ENCODE data around the gene KIF26B.
"Not testable (repeated sequence)": the region's sequence is repeated elsewhere in the genome, so short reads cannot be mapped to it uniquely, and the experiment has no call there.

The KIF26B gene

GRCh38 chr1:245279346-245279745 is 124.6 kb downstream of the KIF26B start:
- no peak for DNase-seq (ENCODE audit: low read depth)

- DNase-seq (ENCODE audit: low read depth), result no peak
Observed at GRCh38 chr1:245283001-245283400, 128.2 kb downstream of the KIF26B start.

DNA sequence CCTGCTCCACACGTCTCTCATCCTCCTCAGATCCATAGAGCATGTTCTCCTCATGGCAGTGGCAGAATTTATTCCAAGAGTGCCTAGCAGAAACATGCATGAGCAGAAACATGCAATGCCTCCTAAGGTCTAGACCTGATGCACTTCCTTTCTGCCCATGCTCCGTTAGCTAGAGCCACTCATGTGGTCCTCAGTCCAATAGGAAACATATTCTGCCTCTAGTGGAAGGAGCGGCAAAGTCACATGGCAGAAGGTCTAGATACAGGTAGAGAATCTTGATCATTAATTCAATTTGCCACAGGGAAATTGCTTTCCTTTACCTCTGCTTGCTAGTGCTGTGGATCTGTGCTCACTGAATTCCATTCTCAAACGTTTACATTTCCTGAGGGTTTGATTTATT is 130.4 kb downstream of the KIF26B start:
- no peak for DNase-seq (ENCODE audit: low read depth)

GRCh38 chr1:245288796-245289195 is 134.0 kb downstream of the KIF26B start:
- DNase-seq (ENCODE audit: low read depth), result no peak

DNA sequence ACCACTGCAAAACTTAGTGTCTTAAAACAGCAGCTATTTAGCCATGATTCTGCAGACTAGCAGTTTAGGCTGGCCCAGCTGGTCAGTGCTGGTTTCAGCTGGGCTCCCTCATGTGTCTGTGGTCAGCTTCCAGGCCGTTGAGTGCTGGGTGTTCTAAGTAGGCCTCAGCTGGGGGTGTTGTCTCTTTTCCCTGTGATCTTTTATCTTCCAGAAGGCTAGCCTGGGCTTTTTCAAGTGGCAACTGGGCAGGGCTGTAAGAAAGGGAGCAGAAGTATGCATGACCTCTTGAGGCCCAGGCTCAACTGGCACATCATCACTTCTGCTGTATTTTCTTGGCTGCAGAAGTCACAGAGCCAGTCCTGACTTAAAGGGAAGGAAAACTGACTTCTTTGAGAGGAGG is 136.1 kb downstream of the KIF26B start:
- no peak for DNase-seq (ENCODE audit: low read depth)

GRCh38 chr1:245291351-245291750 is 136.6 kb downstream of the KIF26B start:
- DNase-seq (ENCODE audit: low read depth), result no peak

- no peak for DNase-seq (ENCODE audit: low read depth)
Observed at GRCh38 chr1:245292141-245292540, 137.4 kb downstream of the KIF26B start.

- no peak for DNase-seq (ENCODE audit: low read depth)
Observed at GRCh38 chr1:245292553-245292952, 137.8 kb downstream of the KIF26B start.

DNA sequence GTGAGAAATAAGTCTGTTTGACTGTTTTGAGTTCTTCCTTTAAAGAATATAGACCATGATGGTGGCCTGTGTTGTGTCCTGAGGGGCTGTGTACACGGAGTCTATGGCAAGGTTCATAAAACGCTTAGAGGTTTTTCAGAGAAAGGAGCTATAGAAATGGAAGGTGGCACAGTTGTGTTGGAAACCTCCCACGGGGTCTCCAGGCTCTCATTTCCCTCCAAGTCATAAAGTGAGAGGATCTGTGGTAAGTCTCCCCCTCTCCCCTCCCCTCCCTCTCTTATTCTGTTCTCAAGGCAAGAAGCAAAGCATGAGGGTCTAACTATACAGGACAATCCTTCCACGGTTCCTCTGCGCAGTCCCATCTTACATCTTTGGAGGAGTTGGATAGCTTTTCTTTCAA is 139.2 kb downstream of the KIF26B start:
- DNase-seq (ENCODE audit: low read depth), result no peak

- DNase-seq (ENCODE audit: low read depth), result no peak
Observed at GRCh38 chr1:245298781-245299180, 144.0 kb downstream of the KIF26B start.

- DNase-seq (ENCODE audit: low read depth), result no peak
Observed at GRCh38 chr1:245301162-245301580, 146.4 kb downstream of the KIF26B start.

DNA sequence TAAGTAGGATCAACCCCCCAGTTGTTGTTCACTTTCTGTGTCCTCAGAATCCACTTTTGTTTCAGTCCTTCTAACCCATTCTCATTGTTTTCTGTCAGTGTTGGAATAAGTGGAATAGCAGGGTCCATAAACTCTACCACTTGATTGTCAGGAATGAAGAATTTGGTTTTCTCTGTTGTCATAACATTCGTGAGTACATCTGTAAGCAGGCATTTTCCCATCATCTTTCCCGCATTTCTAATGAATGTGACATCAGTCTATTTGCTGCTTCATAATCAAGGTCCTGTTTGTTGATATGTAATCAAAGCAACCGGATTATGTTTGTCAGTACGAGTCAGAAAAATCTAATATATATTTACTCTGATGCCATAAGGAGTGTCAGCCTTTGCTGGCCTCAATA is 147.1 kb downstream of the KIF26B start:
- no peak for DNase-seq (ENCODE audit: low read depth)

DNA sequence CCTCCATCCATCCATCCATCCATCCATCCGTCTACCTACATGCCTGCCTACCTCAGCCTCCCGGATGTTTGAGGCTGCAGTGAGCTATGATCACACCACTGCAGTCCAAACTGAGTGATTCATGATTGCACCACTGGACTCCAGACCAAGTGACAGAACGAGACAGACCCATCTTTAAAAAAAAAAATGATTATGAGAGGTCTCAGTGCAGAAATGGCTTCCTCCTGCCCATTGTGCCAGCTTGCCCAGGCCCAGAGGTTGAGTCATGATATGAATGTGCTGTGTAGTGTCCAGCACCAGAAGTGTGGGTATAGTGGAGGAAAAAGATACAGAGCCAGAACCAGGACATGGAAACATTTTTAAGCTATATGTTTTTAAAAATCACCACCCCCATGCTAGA is 149.9 kb downstream of the KIF26B start:
- DNase-seq (ENCODE audit: low read depth), result no peak

GRCh38 chr1:245306020-245306419 is 151.2 kb downstream of the KIF26B start:
- no peak for DNase-seq (ENCODE audit: low read depth)

- DNase-seq (ENCODE audit: low read depth), result no peak
Observed at GRCh38 chr1:245306628-245307410, 152.0 kb downstream of the KIF26B start.

DNA sequence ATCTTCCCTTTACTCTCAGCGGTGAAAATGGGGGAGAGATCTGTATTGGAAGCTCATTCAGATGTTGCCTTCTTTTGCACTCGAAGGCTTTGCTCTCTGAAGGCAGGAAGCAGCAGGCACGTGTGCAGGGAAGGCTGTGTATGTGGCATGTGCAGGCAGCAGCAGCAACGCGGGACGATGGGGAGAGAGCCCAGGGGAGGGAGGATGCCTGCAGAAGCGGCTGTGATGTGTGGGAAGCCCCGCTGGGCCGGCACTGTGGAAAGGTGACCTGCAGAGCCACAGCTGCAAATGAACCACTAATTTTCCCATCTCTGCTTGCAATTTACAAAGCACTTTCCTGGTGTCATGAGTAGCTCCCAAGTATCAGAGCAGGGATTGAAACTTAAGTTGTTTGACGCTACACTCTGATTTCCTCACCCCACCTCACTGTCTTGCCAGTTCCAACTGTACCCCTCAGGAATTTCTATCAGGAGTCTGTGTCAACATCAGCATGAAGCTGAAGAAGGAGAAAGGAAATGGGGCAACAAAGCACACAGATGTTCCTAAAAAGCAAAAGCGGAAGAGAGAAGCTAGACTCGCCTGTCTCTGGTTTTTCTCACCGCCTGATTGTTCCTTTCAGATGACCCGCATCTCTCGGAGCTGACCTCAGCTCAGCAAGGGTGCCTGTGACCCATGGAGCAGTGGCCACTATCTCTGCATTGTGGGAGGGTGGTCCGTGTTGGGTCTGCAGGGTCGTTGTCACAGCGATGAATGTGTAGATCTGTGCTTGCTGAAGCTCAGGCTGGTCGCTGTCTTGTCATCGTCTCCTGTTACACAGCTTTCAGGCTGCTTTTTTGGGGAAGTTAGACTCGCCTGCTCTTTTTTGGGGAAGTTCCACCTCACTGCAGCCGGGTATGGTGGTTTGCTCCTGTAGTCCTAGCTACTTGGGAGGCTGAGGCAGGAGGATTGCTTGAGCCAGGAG is 156.1 kb downstream of the KIF26B start:
- no peak for DNase-seq (ENCODE audit: low read depth)

- DNase-seq (ENCODE audit: low read depth), result no peak
Observed at GRCh38 chr1:245311887-245312536, 157.2 kb downstream of the KIF26B start.

GRCh38 chr1:245313576-245313975 is 158.8 kb downstream of the KIF26B start:
- no peak for DNase-seq (ENCODE audit: low read depth)

DNA sequence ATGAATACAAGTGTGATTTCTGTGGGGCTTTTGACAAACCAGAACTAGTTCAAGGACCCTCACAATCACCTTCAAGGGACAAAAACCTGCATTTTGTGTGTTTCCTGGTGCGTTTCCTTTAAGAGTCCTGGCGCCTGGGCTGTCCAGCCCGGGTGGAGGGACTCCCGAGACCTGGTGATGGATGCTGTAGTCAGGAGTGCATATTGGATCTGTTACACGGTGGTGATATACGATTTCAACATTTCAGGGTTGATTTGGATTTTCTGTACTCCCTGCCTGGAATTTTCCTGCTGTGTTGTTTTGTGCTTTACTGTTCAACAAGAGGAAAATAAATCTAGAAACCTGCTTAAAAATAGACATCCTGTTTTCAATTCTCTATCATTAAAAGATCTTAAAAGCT is 162.0 kb downstream of the KIF26B start:
- no peak for DNase-seq (ENCODE audit: low read depth)

- DNase-seq (ENCODE audit: low read depth), result no peak
Observed at GRCh38 chr1:245317217-245317616, 162.4 kb downstream of the KIF26B start.

GRCh38 chr1:245319094-245319493 is 164.3 kb downstream of the KIF26B start:
- no peak for DNase-seq (ENCODE audit: low read depth)

DNA sequence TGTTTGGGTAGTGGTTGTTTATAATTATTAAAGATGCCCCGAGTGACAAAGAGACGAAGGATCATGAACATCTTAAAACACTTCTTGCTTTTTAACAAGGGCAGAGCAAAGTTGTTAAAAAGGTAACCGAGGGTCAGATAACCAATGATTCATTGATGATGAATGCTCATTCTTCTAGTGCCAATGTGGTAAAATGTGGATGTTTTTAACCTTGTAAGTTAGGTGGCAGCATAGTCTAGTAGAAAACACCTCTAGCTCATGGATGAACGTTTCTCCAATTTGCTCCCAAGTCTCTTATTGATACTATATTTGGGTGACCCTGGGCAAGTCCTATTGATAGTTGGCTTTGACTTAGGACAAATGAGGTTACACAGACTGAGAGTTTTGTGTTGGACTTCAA is 167.9 kb downstream of the KIF26B start:
- DNase-seq (ENCODE audit: low read depth), result no peak

DNA sequence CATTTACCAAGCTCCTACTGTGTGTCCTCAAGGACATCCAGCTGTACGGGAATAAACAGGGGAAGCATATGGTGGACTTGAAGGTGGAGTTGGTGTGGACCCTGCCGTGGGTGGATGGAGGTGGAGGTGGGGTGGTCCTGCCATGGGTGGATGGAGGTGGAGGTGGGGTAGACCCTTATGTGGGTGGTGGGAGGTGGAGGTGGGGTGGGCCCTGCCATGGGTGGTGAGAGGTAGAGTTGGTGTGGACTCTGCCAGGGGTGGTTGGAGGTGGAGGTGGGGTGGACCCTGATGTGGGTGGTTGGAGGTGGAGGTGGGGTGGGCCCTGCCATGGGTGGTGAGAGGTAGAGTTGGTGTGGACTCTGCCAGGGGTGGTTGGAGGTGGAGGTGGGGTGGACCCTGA is 169.0 kb downstream of the KIF26B start:
- not testable (repeated sequence) for DNase-seq (ENCODE audit: low read depth)

Data from activated T-cell treated with anti-CD3 and anti-CD28 coated beads for 48 hours (primary cell).